Stimulated activated effector memory CD8-positive, alpha-beta T cell treated with anti-CD3 and anti-CD28 coated beads, Interleukin-12 subunit alpha, Interleukin-12 subunit beta, amount 100 ng/mL, for 72 hours (primary cell): ENCODE measurements around the gene SMARCA4.
A peak's percentile ranks its signal among the peaks of the same experiment; 100 is the strongest.

Experiments used
- ATAC-seq: fragments of 150-1000 bp; cut with Tn5 transposase; 2 replicates; pipeline ENCODE4 v1.10.0; 2021
- DNase-seq, 2 donors: peaks; one replicate each; pipeline ENCODE4 v3.0.0; 2021 to 2022; ENCODE audit warnings: low spot score in 2 of 2
- H3K27ac Mint-ChIP-seq: one replicate; pipeline ENCODE4 v1.8.0; 2022; ENCODE audit warnings: mild to moderate bottlenecking, mixed read lengths
- H3K36me3 Mint-ChIP-seq: one replicate; pipeline ENCODE4 v1.8.0; 2022; ENCODE audit warnings: mild to moderate bottlenecking, mixed read lengths
- H3K4me1 Mint-ChIP-seq: one replicate; pipeline ENCODE4 v1.8.0; 2022; ENCODE audit warnings: mixed read lengths
- H3K4me3 Mint-ChIP-seq: one replicate; pipeline ENCODE4 v1.8.0; 2022; ENCODE audit warnings: mild to moderate bottlenecking, mixed read lengths
- H3K9me3 Mint-ChIP-seq: one replicate; pipeline ENCODE4 v1.8.0; 2022; ENCODE audit warnings: mixed read lengths

The SMARCA4 gene

GRCh38 chr19:11046605-11047354 is 86.0 kb downstream of the SMARCA4 start:
- ATAC-seq (no peak), DNase-seq (no peak)
- Mint-ChIP-seq H3K4me3 (no peak overlapping the region), H3K27ac (peak overlapping the region; percentile 45), H3K9me3 (no peaks in the 10 kb centered on the region), H3K4me1 (peaks cover 17% of the 10 kb centered on the region), H3K36me3 (peaks cover 50% of the 10 kb centered on the region)

- ATAC-seq (no peak), DNase-seq (no peak)
- H3K9me3 Mint-ChIP-seq = no peaks in the 10 kb centered on the region
- no peak overlapping the region for H3K4me3 Mint-ChIP-seq
- peaks cover 17% of the 10 kb centered on the region for H3K4me1 Mint-ChIP-seq
- peak overlapping the region; percentile 97 for H3K27ac Mint-ChIP-seq
- peaks cover 45% of the 10 kb centered on the region for H3K36me3 Mint-ChIP-seq
These were observed 87.0 kb downstream of the SMARCA4 start for GRCh38 chr19:11047866-11048265.

DNA sequence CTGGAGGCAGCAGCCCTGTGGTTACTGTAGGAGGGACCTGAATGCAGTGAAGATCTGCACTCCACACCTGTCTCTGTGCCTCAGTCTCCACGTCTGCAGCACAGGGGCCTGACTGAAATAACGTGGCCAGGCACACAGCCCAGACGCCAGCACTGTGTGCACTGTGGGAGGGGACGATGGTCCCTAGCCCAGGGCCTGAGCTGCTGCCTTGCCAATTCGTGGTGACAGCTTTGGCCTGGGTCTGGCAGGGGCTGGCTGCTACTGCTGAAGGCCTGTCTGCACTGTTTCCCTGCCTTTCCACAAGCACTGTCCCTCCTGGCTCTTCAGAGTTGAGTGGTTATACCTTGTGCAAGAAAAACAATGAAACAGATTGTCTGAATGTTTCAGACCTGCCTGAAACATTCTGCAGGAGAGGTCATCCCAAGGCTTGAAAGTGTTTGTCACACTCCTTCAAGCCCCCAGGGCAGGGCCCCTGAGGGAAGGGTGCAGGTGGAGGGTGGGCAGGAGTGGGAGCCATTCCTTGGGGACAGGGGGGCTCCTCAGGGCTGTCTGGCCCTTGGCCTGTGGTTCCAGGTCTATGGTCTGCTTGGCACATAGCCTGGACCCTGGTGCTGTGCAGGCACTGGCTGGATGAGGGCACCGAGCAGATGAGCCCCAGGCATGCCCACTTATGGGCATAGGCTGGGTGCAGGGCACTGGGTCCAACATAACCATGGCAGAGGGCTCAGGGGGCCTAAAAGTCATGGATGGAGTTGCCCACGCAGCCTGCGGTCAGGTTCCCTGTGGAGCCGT is 89.7 kb downstream of the SMARCA4 start:
- no peaks in the 10 kb centered on the region for H3K9me3 Mint-ChIP-seq
- no peak overlapping the region for H3K4me3 Mint-ChIP-seq
- ATAC-seq (no peak), DNase-seq (no peak)
- peak overlapping the region; percentile 97 for H3K27ac Mint-ChIP-seq
- peaks cover 24% of the 10 kb centered on the region for H3K36me3 Mint-ChIP-seq
- H3K4me1 Mint-ChIP-seq = peaks cover 17% of the 10 kb centered on the region

DNA sequence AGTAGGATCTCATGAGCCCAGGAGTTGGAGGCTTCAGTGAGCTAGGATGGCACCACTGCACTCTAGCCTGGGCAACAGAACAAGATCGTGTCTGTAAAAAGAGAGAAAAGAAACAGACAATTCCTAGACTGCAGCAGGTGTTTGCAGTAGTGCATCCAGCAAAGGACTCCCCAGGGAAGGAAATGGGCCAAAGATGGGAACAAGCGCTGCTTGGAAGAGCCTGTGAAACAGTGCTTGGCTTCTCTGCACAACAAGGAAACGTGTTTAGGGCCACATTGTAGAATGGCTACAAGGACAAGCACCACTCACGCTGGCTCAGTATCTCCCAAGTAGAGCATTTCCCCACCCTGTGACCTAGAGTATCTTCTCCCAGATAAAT is 93.0 kb downstream of the SMARCA4 start:
- peaks cover 28% of the 10 kb centered on the region for H3K36me3 Mint-ChIP-seq
- H3K4me3 Mint-ChIP-seq = no peak overlapping the region
- no peak overlapping the region for H3K27ac Mint-ChIP-seq
- ATAC-seq (no peak), DNase-seq (no peak)
- peaks cover 10% of the 10 kb centered on the region for H3K4me1 Mint-ChIP-seq
- no peaks in the 10 kb centered on the region for H3K9me3 Mint-ChIP-seq

- Mint-ChIP-seq H3K4me3 (no peak overlapping the region), H3K27ac (no peak overlapping the region), H3K9me3 (no peaks in the 10 kb centered on the region), H3K4me1 (peaks cover 6% of the 10 kb centered on the region), H3K36me3 (peaks cover 27% of the 10 kb centered on the region)
- DNase-seq (no peak), ATAC-seq (no peak)
These were observed 93.4 kb downstream of the SMARCA4 start for GRCh38 chr19:11054200-11054599.

DNA sequence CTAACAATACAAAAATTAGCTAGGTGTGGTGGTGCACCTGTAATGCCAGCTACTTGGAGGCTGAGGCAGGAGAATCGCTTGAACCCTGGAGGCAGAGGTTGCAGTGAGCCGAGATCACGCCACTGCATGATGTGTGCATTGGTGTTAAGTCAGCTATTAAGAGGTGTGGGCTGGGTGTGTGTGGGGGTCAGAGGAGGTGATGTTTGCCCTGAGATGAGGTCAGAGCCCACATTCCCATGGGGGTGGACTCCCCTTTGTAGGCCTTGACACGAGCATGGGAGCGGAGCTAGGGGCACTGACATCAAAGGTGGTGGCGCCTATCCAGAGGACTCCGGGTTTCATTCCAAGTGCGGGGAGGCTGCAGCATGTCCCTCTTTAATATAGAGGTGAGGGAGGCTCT is 93.8 kb downstream of the SMARCA4 start:
- DNase-seq = no peak
- peaks cover 2% of the 10 kb centered on the region for H3K4me1 Mint-ChIP-seq
- H3K36me3 Mint-ChIP-seq = peaks cover 31% of the 10 kb centered on the region

DNA sequence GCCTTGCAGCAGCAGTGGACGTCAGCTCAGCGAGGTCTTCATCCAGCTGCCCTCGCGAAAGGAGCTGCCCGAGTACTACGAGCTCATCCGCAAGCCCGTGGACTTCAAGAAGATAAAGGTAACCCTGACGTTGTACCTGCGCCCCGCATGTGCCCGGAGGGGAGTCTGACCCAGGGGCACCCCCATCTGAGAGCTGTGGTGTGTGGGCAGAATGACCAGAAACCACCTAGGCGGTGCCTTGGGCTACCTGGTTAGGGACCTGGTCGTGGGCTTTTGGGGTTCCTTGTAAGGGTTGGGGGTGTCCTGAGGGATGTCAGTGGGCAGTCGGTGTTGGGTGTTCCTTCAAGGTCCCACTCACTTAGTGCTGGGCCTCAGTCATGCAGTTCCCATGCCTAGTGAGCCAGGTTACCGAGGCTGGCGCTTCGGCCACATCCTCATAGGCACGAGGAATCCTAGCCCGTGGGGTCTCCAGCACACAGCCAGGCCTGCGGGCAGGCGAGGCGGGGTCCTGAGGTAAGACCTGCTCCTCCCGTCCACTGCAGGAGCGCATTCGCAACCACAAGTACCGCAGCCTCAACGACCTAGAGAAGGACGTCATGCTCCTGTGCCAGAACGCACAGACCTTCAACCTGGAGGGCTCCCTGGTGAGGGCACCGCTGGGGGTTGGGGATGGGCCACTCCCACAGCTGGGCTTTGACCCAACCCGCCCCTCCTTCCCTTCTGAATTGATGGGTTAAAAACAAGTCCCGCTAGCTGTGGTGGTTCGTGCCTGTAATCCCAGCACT is 97.6 kb downstream of the SMARCA4 start:
- Mint-ChIP-seq H3K4me3 (no peak overlapping the region), H3K27ac (no peak overlapping the region), H3K4me1 (no peaks in the 10 kb centered on the region), H3K36me3 (peaks cover 41% of the 10 kb centered on the region), H3K9me3 (no peaks in the 10 kb centered on the region)
- DNase-seq = no peak
- ATAC-seq = no peak

More for the DNA sequence above, 93.8 kb downstream of the SMARCA4 start:
- Mint-ChIP-seq H3K27ac (no peak overlapping the region), H3K9me3 (no peaks in the 10 kb centered on the region), H3K4me3 (no peak overlapping the region)
- ATAC-seq = no peak

DNA sequence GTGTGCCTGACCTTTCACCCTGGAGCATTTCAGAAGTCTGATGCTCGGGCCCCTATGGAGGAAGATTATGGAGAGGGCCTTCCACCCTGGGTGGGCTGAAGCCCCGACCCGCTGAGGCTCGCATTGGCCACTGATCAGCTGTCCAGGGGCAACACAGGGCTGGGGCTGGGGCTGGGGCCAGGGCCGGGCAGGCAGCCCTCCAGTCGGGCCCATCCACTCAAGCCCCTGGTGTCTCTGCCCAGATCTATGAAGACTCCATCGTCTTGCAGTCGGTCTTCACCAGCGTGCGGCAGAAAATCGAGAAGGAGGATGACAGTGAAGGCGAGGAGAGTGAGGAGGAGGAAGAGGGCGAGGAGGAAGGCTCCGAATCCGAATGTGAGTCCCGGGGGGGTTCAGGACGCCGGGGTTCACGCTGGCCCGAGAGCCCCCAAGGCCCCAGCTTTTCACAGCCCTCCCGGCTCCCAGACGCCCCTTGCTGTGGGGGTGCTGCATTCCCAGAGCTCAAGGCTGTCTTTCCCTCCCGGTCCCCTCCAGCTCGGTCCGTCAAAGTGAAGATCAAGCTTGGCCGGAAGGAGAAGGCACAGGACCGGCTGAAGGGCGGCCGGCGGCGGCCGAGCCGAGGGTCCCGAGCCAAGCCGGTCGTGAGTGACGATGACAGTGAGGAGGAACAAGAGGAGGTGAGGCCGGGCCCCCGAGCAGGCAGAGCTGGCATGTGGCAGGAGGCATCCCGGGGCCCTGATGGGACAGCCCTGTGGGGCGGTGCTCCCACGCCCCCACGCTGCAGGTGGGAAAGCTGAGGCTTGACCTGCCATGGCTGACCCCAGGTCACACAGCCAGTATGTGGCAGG is 98.9 kb downstream of the SMARCA4 start:
- Mint-ChIP-seq H3K4me1 (no peaks in the 10 kb centered on the region), H3K4me3 (no peak overlapping the region), H3K36me3 (peaks cover 51% of the 10 kb centered on the region), H3K27ac (no peak overlapping the region), H3K9me3 (no peaks in the 10 kb centered on the region)
- DNase-seq (no peak), ATAC-seq (no peak)

DNA sequence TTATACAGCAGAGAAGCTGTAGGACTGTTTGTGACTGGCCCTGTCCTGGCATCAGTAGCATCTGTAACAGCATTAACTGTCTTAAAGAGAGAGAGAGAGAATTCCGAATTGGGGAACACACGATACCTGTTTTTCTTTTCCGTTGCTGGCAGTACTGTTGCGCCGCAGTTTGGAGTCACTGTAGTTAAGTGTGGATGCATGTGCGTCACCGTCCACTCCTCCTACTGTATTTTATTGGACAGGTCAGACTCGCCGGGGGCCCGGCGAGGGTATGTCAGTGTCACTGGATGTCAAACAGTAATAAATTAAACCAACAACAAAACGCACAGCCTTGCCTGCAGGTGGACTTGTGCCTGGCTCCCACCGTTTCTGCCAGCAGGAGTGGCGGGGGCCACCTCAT is 101.1 kb downstream of the SMARCA4 start:
- Mint-ChIP-seq H3K9me3 (no peaks in the 10 kb centered on the region), H3K36me3 (peaks cover 52% of the 10 kb centered on the region), H3K4me1 (no peaks in the 10 kb centered on the region), H3K27ac (no peak overlapping the region), H3K4me3 (no peak overlapping the region)
- ATAC-seq (no peak), DNase-seq (no peak)

- H3K36me3 Mint-ChIP-seq = peaks cover 53% of the 10 kb centered on the region
- no peaks in the 10 kb centered on the region for H3K9me3 Mint-ChIP-seq
- H3K27ac Mint-ChIP-seq = no peak overlapping the region
- no peak for ATAC-seq
- no peak overlapping the region for H3K4me3 Mint-ChIP-seq
- no peaks in the 10 kb centered on the region for H3K4me1 Mint-ChIP-seq
- no peak for DNase-seq
These were observed 102.6 kb downstream of the SMARCA4 start for GRCh38 chr19:11063434-11063833.

GRCh38 chr19:11064831-11065303 is 104.0 kb downstream of the SMARCA4 start:
- H3K36me3 Mint-ChIP-seq = peaks cover 48% of the 10 kb centered on the region
- peaks cover 7% of the 10 kb centered on the region for H3K4me1 Mint-ChIP-seq
- ATAC-seq (no peak), DNase-seq (no peak)
- no peak overlapping the region for H3K27ac Mint-ChIP-seq
- no peaks in the 10 kb centered on the region for H3K9me3 Mint-ChIP-seq
- no peak overlapping the region for H3K4me3 Mint-ChIP-seq

DNA sequence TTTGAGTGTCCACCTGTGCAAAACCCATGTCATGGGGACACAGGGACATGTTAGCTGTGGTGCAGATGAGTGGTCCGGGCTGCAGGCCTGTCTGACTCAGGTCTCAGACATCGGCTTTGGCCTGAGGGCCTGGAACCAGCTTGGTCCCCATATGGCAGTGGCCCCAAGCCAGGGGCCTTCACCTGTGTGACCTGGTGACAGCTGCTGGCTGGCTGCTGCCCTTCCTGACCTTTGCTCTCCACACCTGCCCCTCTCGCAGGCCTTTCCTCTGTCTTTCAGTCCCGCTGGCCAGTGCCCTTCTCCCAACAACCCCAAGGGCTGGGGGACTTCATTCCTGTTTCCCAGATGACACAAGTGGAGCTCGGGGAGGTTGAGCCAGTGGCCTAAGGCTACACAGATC is 105.5 kb downstream of the SMARCA4 start:
- H3K9me3 Mint-ChIP-seq = no peaks in the 10 kb centered on the region
- no peak for ATAC-seq
- peaks cover 40% of the 10 kb centered on the region for H3K36me3 Mint-ChIP-seq
- DNase-seq = no peak
- H3K4me3 Mint-ChIP-seq = no peak overlapping the region
- H3K27ac Mint-ChIP-seq = no peak overlapping the region
- peaks cover 10% of the 10 kb centered on the region for H3K4me1 Mint-ChIP-seq

GRCh38 chr19:11067356-11068113 is 106.7 kb downstream of the SMARCA4 start:
- Mint-ChIP-seq H3K36me3 (peaks cover 32% of the 10 kb centered on the region), H3K27ac (no peak overlapping the region), H3K4me3 (no peak overlapping the region), H3K9me3 (no peaks in the 10 kb centered on the region), H3K4me1 (peaks cover 10% of the 10 kb centered on the region)
- ATAC-seq (peak; percentile 24), DNase-seq (no peak)

DNA sequence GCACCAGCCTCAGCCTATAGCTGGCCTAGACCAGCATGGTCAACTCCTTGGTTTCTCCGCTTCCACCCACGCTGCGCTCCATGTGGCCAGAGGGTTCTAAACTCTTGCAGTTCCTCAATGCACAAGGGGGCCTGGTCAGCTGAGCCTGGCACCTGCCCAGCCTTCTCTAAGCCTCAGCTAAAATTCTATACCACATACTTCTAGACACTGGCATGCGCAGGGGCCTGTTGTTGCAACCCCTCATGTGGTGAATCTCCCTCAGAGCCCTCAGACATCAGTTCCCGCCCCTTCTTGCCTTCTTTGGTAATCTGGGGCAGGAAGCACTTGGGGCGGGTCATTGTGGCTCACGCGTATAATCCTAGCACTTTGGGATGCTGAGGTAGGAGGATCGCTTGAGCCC is 108.7 kb downstream of the SMARCA4 start:
- ATAC-seq (no peak), DNase-seq (no peak)
- Mint-ChIP-seq H3K4me1 (peaks cover 16% of the 10 kb centered on the region), H3K27ac (peak overlapping the region; percentile 62), H3K4me3 (no peak overlapping the region), H3K9me3 (no peaks in the 10 kb centered on the region), H3K36me3 (peaks cover 23% of the 10 kb centered on the region)
